HepG2 (cell line): Measurements from ENCODE around the gene LSMEM2. TPM values are rescaled to one million over a fixed set of nuclear protein-coding genes. Genes with fewer than 3 reads are reported as not detected.
A peak's percentile ranks its signal among the peaks of the same experiment; 100 is the strongest.

ENCODE experiments used
- ATAC-seq: fragments of 200-7000 bp; cut with Tn5 transposase; 3 replicates; pipeline ENCODE4 v1.9.1; 2020; ENCODE audit warnings: mild to moderate bottlenecking, moderate library complexity
- BruUV-seq: library from RNA; stranded (reverse); fragments of 400-500 nt; replicated peaks from 2 replicates; lab custom pipeline; 2021; lab: Mats Ljungman, UMichigan
- CTCF ChIA-PET: fragments of 300-600 bp; formaldehyde crosslinking; extraction: SDS; loops from one replicate; lab custom pipeline; 2021; ENCODE audit warnings: low total read pairs, inconsistent platforms, low intra/inter-chr PET ratio; lab: Yijun Ruan, JAX
- POLR2A ChIA-PET: fragments of 350-600 bp; sonication (Branson Sonifier 250); formaldehyde crosslinking; loops from one replicate; lab custom pipeline; 2020; ENCODE audit warnings: antibody characterized with exemption, inconsistent platforms; lab: Yijun Ruan, JAX
- DNase-seq: peaks from one replicate; pipeline ENCODE4 v3.0.0-alpha.2; 2015; ENCODE audit warnings: low spot score
- FAIRE-seq: peaks from 3 replicates; lab custom pipeline; 2011; peaks lifted over from hg19 to GRCh38; lab: Jason Lieb, UNC
- H2AFZ ChIP-seq: one replicate; pipeline ENCODE4 v1.6.1; 2011; ENCODE audit warnings: low read length, inconsistent platforms
- H3K27ac ChIP-seq: fragments of 300-600 bp; 3 replicates; pipeline ENCODE4 v1.8.0; 2011; ENCODE audit warnings: mixed run types, mild to moderate bottlenecking, mixed read lengths, low read length, inconsistent platforms; ENCODE audit not compliant: insufficient read depth; ENCODE audit errors: extremely low read length
- H3K27me3 ChIP-seq, 2 experiments: fragments of 200-600 bp in 1 of 2; 2 replicates in 1 of 2; 3 replicates in 1 of 2; pipeline versions ENCODE4 v1.6.0 to v1.8.0; 2011; ENCODE audit warnings: low read length in 2 of 2, mild to moderate bottlenecking in 2 of 2, moderate library complexity in 2 of 2, inconsistent platforms in 1 of 2; ENCODE audit not compliant: insufficient read depth in 2 of 2, control insufficient read depth in 1 of 2
- H3K36me3 ChIP-seq, 2 experiments: fragments of 200-600 bp in 1 of 2; replicated peaks in 1 of 2; 2 replicates in 1 of 2; 3 replicates in 1 of 2; pipeline versions ENCODE4 v1.5.1 to v1.8.0; 2011; ENCODE audit warnings: low read length in 2 of 2, inconsistent platforms in 1 of 2; ENCODE audit not compliant: insufficient read depth in 2 of 2, control insufficient read depth in 1 of 2
- H3K4me1 ChIP-seq: 2 replicates; pipeline ENCODE4 v1.5.1; 2012; ENCODE audit warnings: low read length, inconsistent platforms; ENCODE audit not compliant: insufficient read depth
- H3K4me2 ChIP-seq: 2 replicates; pipeline ENCODE4 v1.6.0; 2011; ENCODE audit warnings: low read depth, low read length, inconsistent platforms
- H3K4me3 ChIP-seq, 3 experiments: fragments of 200-600 bp in 1 of 3; sonication (generic), shearing (Covaris generic) in 1 of 3; replicated peaks in 1 of 3; 2 replicates each; pipeline ENCODE4 v1.5.1; 2011 to 2016; ENCODE audit warnings: low read length in 3 of 3, inconsistent platforms in 2 of 3, low read depth in 2 of 3, mild to moderate bottlenecking in 2 of 3, control low read depth in 1 of 3, mixed read lengths in 1 of 3; ENCODE audit not compliant: insufficient read depth in 1 of 3
- H3K79me2 ChIP-seq: one replicate; pipeline ENCODE4 v1.6.1; 2011; ENCODE audit warnings: low read length, inconsistent platforms; ENCODE audit not compliant: insufficient read depth
- H3K9ac ChIP-seq: 2 replicates; pipeline ENCODE4 v1.6.0; 2011; ENCODE audit warnings: mild to moderate bottlenecking, low read depth, low read length, inconsistent platforms; ENCODE audit not compliant: insufficient read depth
- H3K9me3 ChIP-seq: 2 replicates; pipeline ENCODE4 v1.5.1; 2012; ENCODE audit warnings: mild to moderate bottlenecking, low read length
- H4K20me1 ChIP-seq: 2 replicates; pipeline ENCODE4 v1.6.0; 2011; ENCODE audit warnings: inconsistent platforms, mild to moderate bottlenecking, low read length, moderate library complexity; ENCODE audit not compliant: insufficient read depth
- HDAC1 ChIP-seq: sonication (generic); formaldehyde crosslinking; IDR thresholded peaks from 2 replicates; pipeline ENCODE4 v1.5.1; 2020; ENCODE audit warnings: mild to moderate bottlenecking, missing genetic modification reagents
- KDM1A ChIP-seq: IDR thresholded peaks from 2 replicates; pipeline ENCODE4 v1.6.1; 2016; ENCODE audit warnings: missing compliant biosample characterization
- LCORL ChIP-seq, 2 experiments: fragments of 450-650 bp in 1 of 2; sonication (generic) in 1 of 2; formaldehyde crosslinking in 1 of 2; IDR thresholded peaks; 2 replicates each; pipeline versions ENCODE4 v1.5.0 to v1.6.1; 2017 to 2020; ENCODE audit warnings: antibody characterized with exemption in 1 of 2, missing genetic modification reagents in 1 of 2
- MXI1 ChIP-seq: IDR thresholded peaks from 3 replicates; pipeline ENCODE4 v1.6.1; 2012; ENCODE audit warnings: low read depth, low read length, inconsistent platforms, borderline replicate concordance
- NFRKB ChIP-seq: fragments of 450-650 bp; IDR thresholded peaks from 2 replicates; pipeline ENCODE4 v1.6.1; 2017
- NR2C2 ChIP-seq: sonication (generic); formaldehyde crosslinking; IDR thresholded peaks from 2 replicates; pipeline ENCODE4 v1.4.0; 2020; ENCODE audit warnings: missing genetic modification reagents, mild to moderate bottlenecking, moderate library complexity, borderline replicate concordance
- SRF ChIP-seq: IDR thresholded peaks from 2 replicates; pipeline ENCODE4 v1.6.1; 2011; ENCODE audit warnings: mild to moderate bottlenecking, low read depth, low read length, moderate library complexity
- U2AF2 ChIP-seq: fragments of 200-400 bp; formaldehyde crosslinking; IDR thresholded peaks from 2 replicates; pipeline ENCODE4 v1.6.1; 2017; ENCODE audit warnings: low read depth, mild to moderate bottlenecking, low read length
- ZNF367 ChIP-seq: sonication (generic); formaldehyde crosslinking; IDR thresholded peaks from 2 replicates; pipeline ENCODE4 v1.4.0; 2020; ENCODE audit warnings: missing genetic modification reagents, borderline replicate concordance
- ZNF549 ChIP-seq: sonication (generic); formaldehyde crosslinking; IDR thresholded peaks from 2 replicates; pipeline ENCODE4 v1.5.0; 2020; ENCODE audit warnings: missing genetic modification reagents
- ZNF883 ChIP-seq: sonication (generic); formaldehyde crosslinking; IDR thresholded peaks from 2 replicates; pipeline ENCODE4 v1.5.1; 2020; ENCODE audit warnings: mild to moderate bottlenecking, missing genetic modification reagents; ENCODE audit errors: not compliant biosample characterization
- WGBS: methylation state at CpG from one replicate; pipeline ENCODE4 v1.1.6; 2017; ENCODE audit warnings: low lambda C conversion rate; 5-methylcytosine and 5-hydroxymethylcytosine counted together
- in situ Hi-C: cut with HindIII; loops from 2 replicates; pipeline ENCODE4 v1.10.0; 2017; ENCODE audit warnings: low pct_unique_long_range_greater_than_20kb; ENCODE audit not compliant: extremely low pct_ligation_motif_present
- intact Hi-C: fragments of 100-400 bp; cut with micrococcal nuclease; formaldehyde crosslinking; loops from one replicate; pipeline ENCODE4 v1.10.0; 2022; ENCODE audit not compliant: unreplicated experiment
- polyA plus RNA-seq, 8 experiments: library from polyadenylated mRNA; depleted of rRNA in 3 of 8; stranded (reverse) in 7 of 8; unstranded in 1 of 8; fragments of >200 nt; fragmentation: Illumina TruSeq in 4 of 8; extraction: Trizol in 4 of 8; gene quantifications; 2 replicates each; pipeline versions ENCODE4 v1.2.1 to v1.2.3, GENCODE V29; 2011 to 2016; ENCODE audit warnings: low read depth in 4 of 8, missing spikeins in 1 of 8, mixed read lengths in 1 of 8; ENCODE audit not compliant: insufficient read depth in 1 of 8
- total RNA-seq, 5 experiments: library from RNA; depleted of rRNA; stranded (reverse); fragments of >200 nt; fragmentation: Illumina TruSeq; extraction: Trizol; gene quantifications; 2 replicates each; pipeline ENCODE4 v1.2.3, GENCODE V29; 2016; ENCODE audit warnings: low read depth in 1 of 5
- TF ChIP-seq, protein P1 (sequence below), 2 experiments: sonication (generic) in 1 of 2; formaldehyde crosslinking in 1 of 2; IDR thresholded peaks; 2 replicates each; pipeline versions ENCODE4 v1.4.0 to v1.6.1; 2016 to 2020; ENCODE audit warnings: borderline replicate concordance in 1 of 2, low read depth in 1 of 2, mild to moderate bottlenecking in 1 of 2, missing genetic modification reagents in 1 of 2
- TF ChIP-seq, protein P2 (sequence below): IDR thresholded peaks from 2 replicates; pipeline ENCODE4 v1.6.1; 2012; ENCODE audit warnings: inconsistent platforms
- TF ChIP-seq, protein P3 (sequence below): IDR thresholded peaks from 2 replicates; pipeline ENCODE4 v1.6.1; 2016
- TF ChIP-seq, protein P4 (sequence below): sonication (generic); formaldehyde crosslinking; IDR thresholded peaks from 2 replicates; pipeline ENCODE4 v1.8.0; 2022; ENCODE audit warnings: missing genetic modification reagents, mild to moderate bottlenecking, moderate library complexity, borderline replicate concordance

LSMEM2 gene
- total and polyA plus RNA-seq, 2 of the 13 experiments (the other 11 are each of a cell fraction or from before 2014, with no cell fraction given): 0.07 to 0.41 TPM

DNA sequence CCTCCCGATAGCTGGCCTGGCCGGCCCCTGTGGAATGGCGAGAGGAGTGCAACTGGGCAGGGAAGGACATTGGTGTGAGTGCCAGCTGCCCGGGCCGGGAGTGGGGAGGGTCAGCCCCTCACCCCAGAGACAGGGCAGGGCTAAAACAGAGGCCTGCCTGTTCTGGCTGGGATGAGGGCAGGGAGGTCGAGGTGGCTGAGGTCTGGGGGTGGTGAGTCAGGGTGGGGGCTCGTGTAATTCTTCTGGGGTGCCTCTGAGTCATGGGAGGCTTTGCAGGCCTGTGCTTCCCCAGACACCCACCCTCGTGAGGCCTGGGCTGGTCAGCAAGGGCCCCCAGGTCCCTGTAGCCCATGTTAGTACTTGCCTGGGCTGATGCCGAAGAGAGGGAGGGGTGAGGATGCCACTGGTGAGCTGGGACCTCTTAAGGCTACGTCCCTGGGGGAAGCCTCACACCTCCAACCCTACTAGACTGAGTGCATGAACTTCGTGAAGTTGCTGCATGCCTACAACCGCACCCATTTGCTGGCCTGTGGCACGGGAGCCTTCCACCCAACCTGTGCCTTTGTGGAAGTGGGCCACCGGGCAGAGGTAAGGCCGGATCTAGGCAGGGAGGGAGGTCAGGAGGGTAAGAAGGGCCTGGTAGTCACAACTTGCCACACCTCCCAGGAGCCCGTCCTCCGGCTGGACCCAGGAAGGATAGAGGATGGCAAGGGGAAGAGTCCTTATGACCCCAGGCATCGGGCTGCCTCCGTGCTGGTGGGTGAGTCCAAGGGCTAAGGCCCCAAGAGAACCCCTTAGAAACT lies 8.3 kb upstream of the LSMEM2 start:
- Histone ChIP-seq H2AFZ (no peak overlapping the region), H3K27me3 (no peaks in the 10 kb centered on the region; a peak in 1 of 5 replicates), H3K79me2 (peaks cover 33% of the 10 kb centered on the region), H4K20me1 (no peaks in the 10 kb centered on the region; the same call in 1 of the 2 replicates), H3K4me1 (peaks cover 78% of the 10 kb centered on the region), H3K4me2 (peak overlapping the region; percentile 98), H3K9ac (peak overlapping the region; percentile 94), H3K4me3 (peak overlapping the region; percentile 71 to 88 (median 83)), H3K9me3 (no peaks in the 10 kb centered on the region), H3K36me3 (peaks cover 7 to 19% of the 10 kb centered on the region in 2 experiments), H3K27ac (peak overlapping the region; percentile 88)
- DNase-seq: no peak
- TSS peak; percentile 87 for BruUV-seq
- ChIA-PET POLR2A (interaction anchor here (1.0 to 5.5 kb wide), 19 partner anchors 8 to 75 kb away, joined by 3 to 155 read pairs (median 9); partner anchors contain the start of genes GNAI2, HYAL2, HYAL3 and IFRD2), CTCF (interaction anchor here (1.2 to 6.4 kb wide), 5 partner anchors 10 to 76 kb away, joined by 3 to 81 read pairs (median 4); no protein-coding TSS in a partner anchor)
- FAIRE-seq: no peak
- intact Hi-C loops: loop anchor here (5.0 kb wide), 2 partner anchors 43 to 78 kb away; partner anchors contain the start of gene GNAT1
- in situ Hi-C loops: loop anchor here (5.0 to 10.0 kb wide), 2 partner anchors 43 to 76 kb away; partner anchors contain the start of gene GNAT1
- no peak for ATAC-seq
- WGBS: 5% methylated on average over 9 of the region's 19 CpGs
- no peak for TF ChIP-seq ZNF367 (CRISPR knock-in tag)
- TF ChIP-seq MXI1: 0 out of 3 replicates have a peak, but pooled peaks have one; percentile 7
- TF ChIP-seq, protein P1, sequence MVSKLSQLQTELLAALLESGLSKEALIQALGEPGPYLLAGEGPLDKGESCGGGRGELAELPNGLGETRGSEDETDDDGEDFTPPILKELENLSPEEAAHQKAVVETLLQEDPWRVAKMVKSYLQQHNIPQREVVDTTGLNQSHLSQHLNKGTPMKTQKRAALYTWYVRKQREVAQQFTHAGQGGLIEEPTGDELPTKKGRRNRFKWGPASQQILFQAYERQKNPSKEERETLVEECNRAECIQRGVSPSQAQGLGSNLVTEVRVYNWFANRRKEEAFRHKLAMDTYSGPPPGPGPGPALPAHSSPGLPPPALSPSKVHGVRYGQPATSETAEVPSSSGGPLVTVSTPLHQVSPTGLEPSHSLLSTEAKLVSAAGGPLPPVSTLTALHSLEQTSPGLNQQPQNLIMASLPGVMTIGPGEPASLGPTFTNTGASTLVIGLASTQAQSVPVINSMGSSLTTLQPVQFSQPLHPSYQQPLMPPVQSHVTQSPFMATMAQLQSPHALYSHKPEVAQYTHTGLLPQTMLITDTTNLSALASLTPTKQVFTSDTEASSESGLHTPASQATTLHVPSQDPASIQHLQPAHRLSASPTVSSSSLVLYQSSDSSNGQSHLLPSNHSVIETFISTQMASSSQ (IDR thresholded peaks at IDR 0.05; ENCODE audit: low read depth): no peak
- TF ChIP-seq, protein P1 (CRISPR knock-in tag; IDR thresholded peaks at IDR 0.05; ENCODE audit: borderline replicate concordance): no peak
- TF ChIP-seq ZNF883 (CRISPR knock-in tag): peak; percentile 20
- TF ChIP-seq, protein P2, sequence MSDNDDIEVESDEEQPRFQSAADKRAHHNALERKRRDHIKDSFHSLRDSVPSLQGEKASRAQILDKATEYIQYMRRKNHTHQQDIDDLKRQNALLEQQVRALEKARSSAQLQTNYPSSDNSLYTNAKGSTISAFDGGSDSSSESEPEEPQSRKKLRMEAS: no peak
- TF ChIP-seq ZNF549 (CRISPR knock-in tag): no peak
- TF ChIP-seq HDAC1: peak; percentile 9; the same call in 1 of the 2 replicates
- TF ChIP-seq, protein P3, sequence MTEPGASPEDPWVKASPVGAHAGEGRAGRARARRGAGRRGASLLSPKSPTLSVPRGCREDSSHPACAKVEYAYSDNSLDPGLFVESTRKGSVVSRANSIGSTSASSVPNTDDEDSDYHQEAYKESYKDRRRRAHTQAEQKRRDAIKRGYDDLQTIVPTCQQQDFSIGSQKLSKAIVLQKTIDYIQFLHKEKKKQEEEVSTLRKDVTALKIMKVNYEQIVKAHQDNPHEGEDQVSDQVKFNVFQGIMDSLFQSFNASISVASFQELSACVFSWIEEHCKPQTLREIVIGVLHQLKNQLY (CRISPR knock-in tag): no peak
- TF ChIP-seq, protein P4, sequence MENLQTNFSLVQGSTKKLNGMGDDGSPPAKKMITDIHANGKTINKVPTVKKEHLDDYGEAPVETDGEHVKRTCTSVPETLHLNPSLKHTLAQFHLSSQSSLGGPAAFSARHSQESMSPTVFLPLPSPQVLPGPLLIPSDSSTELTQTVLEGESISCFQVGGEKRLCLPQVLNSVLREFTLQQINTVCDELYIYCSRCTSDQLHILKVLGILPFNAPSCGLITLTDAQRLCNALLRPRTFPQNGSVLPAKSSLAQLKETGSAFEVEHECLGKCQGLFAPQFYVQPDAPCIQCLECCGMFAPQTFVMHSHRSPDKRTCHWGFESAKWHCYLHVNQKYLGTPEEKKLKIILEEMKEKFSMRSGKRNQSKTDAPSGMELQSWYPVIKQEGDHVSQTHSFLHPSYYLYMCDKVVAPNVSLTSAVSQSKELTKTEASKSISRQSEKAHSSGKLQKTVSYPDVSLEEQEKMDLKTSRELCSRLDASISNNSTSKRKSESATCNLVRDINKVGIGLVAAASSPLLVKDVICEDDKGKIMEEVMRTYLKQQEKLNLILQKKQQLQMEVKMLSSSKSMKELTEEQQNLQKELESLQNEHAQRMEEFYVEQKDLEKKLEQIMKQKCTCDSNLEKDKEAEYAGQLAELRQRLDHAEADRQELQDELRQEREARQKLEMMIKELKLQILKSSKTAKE (CRISPR knock-in tag): 0 out of 2 replicates have a peak, but pooled peaks have one; percentile 38
- no peak for TF ChIP-seq SRF
- TF ChIP-seq NFRKB: no peak
- TF ChIP-seq U2AF2: no peak
- TF ChIP-seq LCORL (IDR thresholded peaks at IDR 0.05): no peak
- TF ChIP-seq LCORL (CRISPR knock-in tag; IDR thresholded peaks at IDR 0.05): 0 out of 2 replicates have a peak, but pooled peaks have one; percentile 19
- TF ChIP-seq KDM1A (CRISPR knock-in tag): no peak
- TF ChIP-seq NR2C2 (CRISPR knock-in tag): 0 out of 2 replicates have a peak, but pooled peaks have one; percentile 15
